Erythroblast (primary cell): Measurements from ENCODE around the gene GPA33.

Experiments
- GATA1 ChIP-seq: IDR thresholded peaks from 2 replicates; pipeline ENCODE4 v1.6.1; 2011; ENCODE audit warnings: low read depth, mild to moderate bottlenecking, control low read depth, low read length, moderate library complexity
- POLR2A ChIP-seq: IDR thresholded peaks from 2 replicates; pipeline ENCODE4 v1.6.1; 2011; ENCODE audit warnings: mild to moderate bottlenecking, low read length

DNA sequence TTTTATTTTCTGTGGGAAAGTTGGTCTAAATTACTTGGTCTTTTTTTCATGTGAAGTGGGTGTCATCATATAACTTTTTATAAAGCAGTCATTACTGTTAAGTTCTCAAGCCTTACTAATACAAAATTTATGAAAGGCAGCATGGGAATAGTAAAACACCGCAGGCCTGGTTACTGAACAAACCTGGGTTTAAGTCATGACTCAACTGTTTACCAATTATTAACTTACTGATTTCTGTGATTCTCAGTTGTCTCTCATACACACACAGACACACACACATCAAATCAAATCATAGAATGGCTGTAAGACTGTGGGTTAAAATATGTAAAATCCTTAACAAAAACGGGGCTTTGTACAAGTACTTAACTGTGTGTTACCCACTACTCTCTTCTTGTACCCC lies 86.5 kb downstream of the GPA33 start:
- no peak for TF ChIP-seq GATA1
- TF ChIP-seq POLR2A = no peak
